Fibroblast of gingiva (primary cell): ENCODE data around the gene HPD.
A peak's percentile ranks its signal among the peaks of the same experiment; 100 is the strongest.
"Not testable (repeated sequence)": the region's sequence is repeated elsewhere in the genome, so short reads cannot be mapped to it uniquely, and the experiment has no call there.

ENCODE experiments used
- DNase-seq: peaks from one replicate; pipeline ENCODE4 v3.0.0-alpha.2; 2011; ENCODE audit warnings: low read depth

HPD gene

DNA sequence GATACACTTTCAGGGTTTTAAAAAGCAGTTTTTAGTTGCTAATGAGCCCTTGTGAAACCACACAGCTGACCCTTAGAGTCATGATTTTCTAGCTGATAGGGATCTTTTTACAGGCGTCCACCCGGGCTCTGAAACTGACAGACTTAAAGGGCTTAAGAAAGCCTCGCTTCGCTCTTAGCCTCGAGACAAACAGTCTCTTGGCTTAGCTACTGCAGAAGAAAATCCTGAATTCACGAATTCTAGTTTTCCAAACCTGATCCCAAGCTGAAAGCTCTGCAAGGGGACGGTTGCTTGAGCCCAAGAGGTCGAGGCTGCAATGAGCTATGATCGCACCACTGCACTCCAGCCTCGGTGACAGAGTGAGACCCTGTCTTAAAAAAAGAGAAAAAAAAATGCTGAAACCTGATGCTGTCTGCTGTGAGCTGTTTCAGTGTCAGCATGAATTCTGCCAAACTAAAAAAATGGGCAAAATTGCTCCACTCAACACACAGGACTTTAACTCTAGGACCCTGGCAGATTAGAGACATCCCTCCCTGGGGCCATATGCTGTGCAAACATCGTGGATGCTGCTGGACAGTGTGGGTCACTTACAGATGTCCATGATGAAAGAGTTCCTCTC is 3.1 kb upstream of the HPD start:
- DNase-seq = peak; percentile 60

DNA sequence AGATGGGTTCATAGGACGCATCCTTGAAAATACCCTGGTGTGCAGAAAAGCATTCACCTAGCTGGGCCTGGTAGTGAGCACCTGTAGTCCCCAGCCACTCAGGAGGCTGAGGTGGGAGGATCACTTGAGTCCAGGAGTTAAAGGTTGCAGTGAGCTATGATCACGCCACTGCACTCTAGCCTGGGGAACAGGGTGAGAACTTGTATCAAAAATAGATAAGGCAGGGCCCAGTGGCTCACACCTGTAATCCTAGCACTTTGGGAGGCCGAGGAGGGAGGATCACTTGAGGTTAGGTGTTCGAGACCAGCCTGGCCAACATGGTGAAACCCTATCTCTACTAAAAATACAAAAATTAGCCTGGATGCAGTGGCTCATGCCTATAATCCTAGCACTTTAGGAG is 2.0 kb upstream of the HPD start:
- not testable (repeated sequence) for DNase-seq

- DNase-seq = no peak
Measured at GRCh38 chr12:121860257-121860656, 1.6 kb upstream of the HPD start.

DNA sequence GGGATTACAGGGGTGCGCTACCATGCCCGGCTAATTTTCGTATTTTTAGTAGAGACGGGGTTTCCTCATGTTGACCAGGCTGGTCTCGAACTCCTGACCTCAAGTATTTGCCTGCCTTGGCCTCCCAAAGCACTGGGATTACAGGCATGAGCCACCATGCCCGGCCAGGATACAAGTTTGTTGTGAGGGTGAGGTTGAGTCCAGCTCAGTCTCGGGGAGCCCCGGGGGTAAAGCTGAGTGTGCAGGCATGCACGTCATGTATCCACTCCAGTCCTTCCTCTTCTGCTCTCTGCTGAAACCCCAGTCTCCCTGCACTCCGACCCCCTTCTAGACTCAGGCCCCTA is 369 bp downstream of the HPD start:
- no peak for DNase-seq

- peak; percentile 53 for DNase-seq
Measured at GRCh38 chr12:121857322-121858246, 1.1 kb downstream of the HPD start.

GRCh38 chr12:121852392-121852791 is 6.3 kb downstream of the HPD start:
- not testable (repeated sequence) for DNase-seq

DNA sequence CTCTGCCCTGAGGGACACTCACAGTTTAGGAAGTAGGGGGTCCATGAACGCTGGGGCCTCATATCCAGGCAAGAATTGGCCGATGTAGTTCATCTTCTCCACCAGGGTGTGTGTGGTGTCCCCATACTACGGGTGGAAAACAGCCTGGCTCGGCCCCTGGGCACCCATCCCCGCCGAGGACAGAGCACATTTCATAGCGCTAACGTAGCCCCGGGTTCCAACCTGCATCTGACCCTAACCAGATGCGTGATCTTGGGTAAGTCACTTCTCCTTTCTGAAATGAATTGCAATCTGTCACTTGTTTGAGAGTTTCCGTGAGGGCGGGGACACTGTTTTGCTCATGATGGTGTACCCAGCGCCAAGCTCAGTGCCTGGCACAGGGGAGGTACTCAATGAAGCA is 9.0 kb downstream of the HPD start:
- DNase-seq = no peak

- no peak for DNase-seq
Measured at GRCh38 chr12:121849211-121849610, 9.4 kb downstream of the HPD start.

- no peak for DNase-seq
Measured at GRCh38 chr12:121845701-121846100, 13.0 kb downstream of the HPD start.

DNA sequence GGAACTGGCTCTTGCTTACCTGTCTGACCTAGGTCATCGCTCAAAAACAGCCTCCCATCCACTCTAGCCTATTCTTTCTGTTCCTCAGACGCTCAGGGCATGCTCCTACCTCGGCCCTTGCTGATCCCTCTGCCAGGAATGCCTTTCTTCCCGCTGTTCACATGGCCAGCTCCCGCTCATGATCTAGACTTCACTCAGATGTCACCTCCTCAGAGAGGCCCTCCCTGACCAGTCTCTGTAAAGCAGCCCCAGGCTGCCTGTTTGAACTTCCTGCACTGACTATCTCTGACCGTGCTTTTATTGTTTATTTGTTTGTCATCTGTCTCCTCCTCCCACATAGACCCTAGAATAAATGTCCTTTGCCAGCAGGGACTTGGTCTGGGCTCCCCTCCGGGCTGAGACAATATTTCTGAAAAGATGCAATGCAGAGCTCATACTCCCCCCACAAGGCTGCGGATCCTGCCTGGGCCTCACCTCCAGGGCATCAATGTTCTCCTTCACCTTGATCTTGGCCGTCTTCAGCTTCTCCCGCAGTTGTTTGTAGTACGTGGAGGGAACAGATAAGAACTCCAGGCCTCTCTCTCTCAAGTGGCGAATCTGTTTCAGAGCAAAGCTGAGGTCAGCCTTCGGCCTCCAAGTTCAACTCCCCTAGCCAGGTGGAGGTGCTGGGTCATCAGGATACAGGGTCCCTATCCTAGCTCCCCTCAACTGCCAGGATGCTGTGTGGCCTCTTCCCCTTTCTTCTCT is 15.2 kb downstream of the HPD start:
- DNase-seq = no peak

DNA sequence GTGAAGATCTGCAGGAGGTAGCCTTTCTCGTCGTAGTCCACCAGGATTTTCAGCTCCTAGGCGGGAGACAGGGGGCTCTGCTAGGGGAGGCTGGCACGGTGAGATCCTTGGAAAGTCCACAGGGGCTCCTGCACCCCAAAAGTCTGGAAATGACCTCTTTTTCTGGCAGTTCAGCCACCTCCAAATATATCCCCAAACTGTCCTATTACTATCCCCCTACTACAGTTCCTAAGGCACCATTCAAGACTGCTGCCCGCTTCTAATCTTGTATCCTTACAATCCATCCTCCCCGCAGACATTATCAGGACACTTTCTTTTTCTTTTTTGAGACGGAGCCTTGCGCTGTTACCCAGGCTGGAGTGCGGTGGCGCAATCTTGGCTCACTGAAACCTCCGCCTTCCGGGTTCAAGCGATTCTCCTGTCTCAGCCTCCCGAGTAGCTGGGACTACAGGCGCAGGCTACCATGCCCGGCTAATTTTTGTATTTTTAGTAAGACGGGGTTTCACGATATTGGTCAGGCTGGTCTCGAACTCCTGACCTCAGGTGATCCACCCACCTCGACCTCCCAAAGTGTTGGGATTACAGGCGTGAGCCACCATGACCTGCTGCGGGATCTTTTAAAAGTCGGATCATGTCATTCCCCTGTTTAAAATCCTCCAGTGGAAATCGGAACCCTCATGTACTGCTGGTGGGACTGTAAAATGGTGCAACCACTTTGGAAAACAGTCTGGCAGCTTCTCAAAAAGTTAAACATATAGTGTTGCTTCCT is 18.5 kb downstream of the HPD start:
- DNase-seq = no peak

GRCh38 chr12:121839106-121839992 is 19.3 kb downstream of the HPD start:
- DNase-seq = peak; percentile 95

- DNase-seq = no peak
Measured at GRCh38 chr12:121838126-121838525, 20.5 kb downstream of the HPD start.

- DNase-seq = no peak
Measured at GRCh38 chr12:121837680-121838079, 21.0 kb downstream of the HPD start.

DNA sequence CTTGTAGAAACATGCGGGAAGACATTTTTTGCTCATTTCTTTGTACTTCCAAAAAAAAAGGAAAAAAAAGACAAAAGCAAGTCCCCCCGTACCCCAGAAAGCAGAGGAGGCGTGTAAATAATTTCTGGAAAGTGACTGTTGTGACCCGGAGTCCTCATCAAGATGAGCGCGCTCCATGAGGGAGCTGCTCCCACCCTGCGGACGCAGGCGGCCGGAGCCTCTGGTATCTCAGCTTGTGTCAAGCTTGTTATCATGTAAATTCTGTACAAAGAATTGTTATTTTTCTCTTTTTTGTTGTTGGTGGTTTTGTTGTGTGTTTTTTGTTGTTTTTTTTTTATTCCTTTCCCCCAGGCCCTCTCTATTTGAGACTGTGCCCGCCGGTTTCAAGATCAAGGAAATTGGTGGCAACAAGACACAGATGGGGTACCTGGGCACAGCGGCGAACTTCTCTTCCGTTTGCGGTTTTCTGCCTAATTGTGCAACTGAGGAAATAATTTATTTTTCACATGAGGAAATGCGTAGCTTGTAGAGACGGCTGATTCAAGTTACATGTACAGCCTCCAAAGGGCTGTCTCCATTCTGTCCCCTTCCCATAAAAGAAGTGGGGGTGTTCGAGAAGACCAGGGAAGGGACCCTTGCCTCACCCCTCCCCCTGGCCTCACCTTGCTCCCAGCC is 27.0 kb downstream of the HPD start:
- no peak for DNase-seq

DNA sequence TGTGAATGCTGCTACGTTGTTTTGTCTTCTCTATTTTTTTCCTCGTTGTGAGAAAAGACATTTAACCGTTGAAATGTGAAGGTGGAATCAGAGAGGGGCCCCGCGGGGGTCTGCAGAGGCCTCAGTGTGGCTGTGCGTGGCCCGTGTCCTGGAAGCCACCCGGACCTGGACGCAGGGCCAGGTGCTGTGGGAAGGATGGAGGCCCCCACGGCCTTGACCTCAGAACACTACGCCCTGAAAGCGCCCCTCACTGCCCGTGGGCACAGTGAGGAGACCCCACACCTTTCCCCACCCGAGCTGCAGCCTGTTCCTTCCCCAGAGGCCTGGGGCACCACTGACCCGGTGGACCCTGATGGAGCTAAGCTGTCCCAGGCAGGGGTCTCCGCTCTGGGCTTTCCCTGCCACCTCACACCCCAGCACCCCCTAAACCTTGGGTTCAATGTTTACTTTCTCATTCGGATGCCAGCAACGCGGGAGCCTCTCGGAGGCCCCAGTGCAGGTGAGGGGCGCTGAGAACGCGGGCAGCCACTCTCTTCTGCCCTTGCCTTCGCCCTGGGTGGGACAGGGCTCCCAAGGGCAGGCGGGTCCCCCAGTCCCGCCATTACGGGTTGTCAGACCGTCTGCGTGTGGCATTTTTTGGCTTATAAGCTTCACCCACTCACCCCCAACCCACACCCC is 27.9 kb downstream of the HPD start:
- DNase-seq = no peak

- DNase-seq = no peak
Measured at GRCh38 chr12:121830134-121830533, 28.5 kb downstream of the HPD start.

DNA sequence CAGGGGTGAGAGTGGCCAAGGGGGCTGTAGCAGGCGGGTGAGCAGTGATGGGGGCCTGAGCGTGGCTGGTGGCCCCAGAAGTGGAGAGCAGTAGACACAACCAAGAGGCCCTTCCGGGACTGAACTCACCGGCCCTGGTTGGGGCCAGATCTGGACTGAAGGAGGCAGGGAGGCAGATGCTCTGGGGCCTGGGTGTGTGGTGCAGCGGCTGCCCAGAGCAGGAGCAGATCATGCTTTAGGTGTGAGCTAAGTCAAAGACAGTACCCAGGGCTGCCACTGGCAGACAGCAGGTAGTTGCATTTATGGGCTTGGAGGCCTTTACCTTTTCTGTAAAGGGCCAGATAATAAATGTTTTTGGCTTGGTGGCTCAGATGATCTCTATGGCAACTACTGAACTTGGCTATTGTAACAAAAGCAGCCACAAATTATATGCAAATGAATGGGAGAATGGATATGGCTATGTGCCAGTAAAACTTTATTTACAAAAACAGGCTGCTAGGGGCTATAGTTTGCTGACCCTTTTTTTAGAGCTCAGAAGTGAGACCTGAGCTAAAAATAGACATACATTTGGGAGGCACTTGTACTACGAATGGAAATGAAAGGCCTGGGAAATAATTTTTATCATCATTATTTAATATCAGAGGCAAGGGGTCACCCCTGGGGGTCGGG is 29.3 kb downstream of the HPD start:
- no peak for DNase-seq

DNA sequence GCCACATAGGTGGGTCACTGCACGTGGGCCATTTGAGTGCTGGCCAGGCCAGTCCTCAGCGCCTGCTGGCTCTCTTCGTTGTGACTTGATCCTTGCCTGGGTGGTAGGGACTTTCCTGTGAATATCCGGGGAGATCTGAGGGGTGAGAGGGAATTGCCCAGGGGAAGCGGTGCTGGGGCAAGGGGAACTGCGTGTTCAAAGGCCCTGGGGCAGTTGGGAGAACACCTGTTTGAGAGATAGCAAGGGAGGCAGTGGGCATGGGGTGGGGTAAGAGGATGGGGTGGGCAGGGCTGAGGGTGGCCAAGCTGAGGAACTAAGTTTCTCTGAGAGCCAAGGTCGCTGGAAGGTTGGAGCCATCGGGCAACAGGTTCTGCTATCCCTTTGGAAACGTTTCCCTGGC is 29.8 kb downstream of the HPD start:
- DNase-seq = no peak
